Measurements from ENCODE around the gene RAPGEF3.

DNA sequence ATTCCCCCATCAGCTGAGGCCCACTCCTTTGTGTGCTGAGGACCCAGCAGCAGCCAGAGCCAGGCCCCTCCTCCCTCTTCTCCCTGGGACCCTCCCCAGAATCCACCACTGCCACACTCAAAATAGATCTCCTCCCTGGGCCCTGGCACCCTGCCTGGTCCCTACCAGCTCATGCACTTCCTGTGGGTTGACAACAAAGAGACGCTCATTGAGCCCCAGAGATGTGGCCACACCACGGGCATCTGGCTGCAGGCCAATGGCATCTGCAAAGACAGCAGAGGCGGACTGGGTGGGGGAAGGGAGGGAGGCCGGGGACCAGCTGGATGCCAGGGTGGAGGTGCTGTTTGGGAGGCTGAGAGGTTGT lies 17.4 kb downstream of the RAPGEF3 start:
- no peak for TF ChIP-seq POLR2AphosphoS5 (IDR thresholded peaks at IDR 0.05; ENCODE audit: low read depth, low read length)
- no peak for TF ChIP-seq TAF1 (IDR thresholded peaks at IDR 0.05; ENCODE audit: borderline replicate concordance, low read depth, low read length)
- TF ChIP-seq POLR2A (IDR thresholded peaks at IDR 0.05; ENCODE audit: low read depth, low read length) = no peak
